ENCODE results near the gene PKP3. TPM values are rescaled to one million over a fixed set of nuclear protein-coding genes. Genes with fewer than 3 reads are reported as not detected.

PKP3 gene
- total RNA-seq, 4 donors from 2014 or later, result 4.6 to 16.2 (median 13.5) TPM

GRCh38 chr11:350723-351255 is 43.2 kb upstream of the PKP3 start:
- Histone ChIP-seq H3K4me1 (peaks cover 3 to 49% (median 26%) of the 10 kb centered on the region in 4 donors), H3K4me3 (no peak overlapping the region), H3K36me3 (no peaks in the 10 kb centered on the region), H3K27me3 (no peaks in the 10 kb centered on the region), H3K27ac (peak overlapping the region; percentile 7 to 99 (median 66)), H3K9me3 (no peaks in the 10 kb centered on the region)
- DNase-seq (ENCODE audit: low spot score in 2 of 2), result no peak
- TF ChIP-seq EP300 (IDR thresholded peaks at IDR 0.05) (no peak), CTCF (IDR thresholded peaks at IDR 0.05) (no peak), POLR2A (IDR thresholded peaks at IDR 0.05) (no peak)
- WGBS, 2 donors, result 53 to 60% methylated on average over 18 of the region's 18 CpGs

- Histone ChIP-seq H3K27me3 (no peaks in the 10 kb centered on the region), H3K4me1 (peaks cover 3 to 49% (median 27%) of the 10 kb centered on the region in 4 donors), H3K4me3 (no peak overlapping the region), H3K36me3 (no peaks in the 10 kb centered on the region), H3K9me3 (no peaks in the 10 kb centered on the region), H3K27ac (peak overlapping the region in 3 of 4 donors; percentile 62 to 99 (median 70))
- WGBS, 2 donors, result 96% methylated on average over 14 of the region's 14 CpGs
- DNase-seq (ENCODE audit: low spot score in 2 of 2), result no peak
- TF ChIP-seq EP300 (IDR thresholded peaks at IDR 0.05) (no peak), CTCF (IDR thresholded peaks at IDR 0.05) (no peak), POLR2A (IDR thresholded peaks at IDR 0.05) (no peak)
These were observed 42.6 kb upstream of the PKP3 start for GRCh38 chr11:351411-351810.

GRCh38 chr11:352456-353031 is 41.5 kb upstream of the PKP3 start:
- no peak for DNase-seq (ENCODE audit: low spot score in 2 of 2)
- Histone ChIP-seq H3K9me3 (no peaks in the 10 kb centered on the region), H3K27ac (peak overlapping the region; percentile 97 to 99 (median 98)), H3K27me3 (no peaks in the 10 kb centered on the region), H3K36me3 (no peaks in the 10 kb centered on the region), H3K4me3 (no peak overlapping the region), H3K4me1 (peaks cover 3 to 49% (median 27%) of the 10 kb centered on the region in 4 donors)
- 85 to 88% methylated on average over 12 of the region's 12 CpGs for WGBS, 2 donors
- TF ChIP-seq EP300 (IDR thresholded peaks at IDR 0.05) (no peak), CTCF (IDR thresholded peaks at IDR 0.05) (no peak), POLR2A (IDR thresholded peaks at IDR 0.05) (no peak)

GRCh38 chr11:353179-353873 is 40.7 kb upstream of the PKP3 start:
- H3K4me3 ChIP-seq, result no peak overlapping the region
- 12 to 19% methylated on average over 16 of the region's 16 CpGs for WGBS, 2 donors
- peak; percentile 80 to 87 for DNase-seq (ENCODE audit: low spot score in 2 of 2)

More at GRCh38 chr11:353179-353873, 40.7 kb upstream of the PKP3 start:
- no peaks in the 10 kb centered on the region for H3K27me3 ChIP-seq
- TF ChIP-seq CTCF (IDR thresholded peaks at IDR 0.05), result no peak
- TF ChIP-seq EP300 (IDR thresholded peaks at IDR 0.05), result peak; percentile 60 to 89
- TF ChIP-seq POLR2A (IDR thresholded peaks at IDR 0.05), result peak; percentile 40 to 60
- H3K36me3 ChIP-seq, result no peaks in the 10 kb centered on the region
- peak overlapping the region; percentile 97 to 99 (median 98) for H3K27ac ChIP-seq
- no peaks in the 10 kb centered on the region for H3K9me3 ChIP-seq
- H3K4me1 ChIP-seq, result peaks cover 3 to 49% (median 27%) of the 10 kb centered on the region in 4 donors
